PC-9 (cell line): ENCODE measurements around the gene CACNA1I.

Source experiments
- EZH2 ChIP-seq: fragments of 200-600 bp; sonication (generic); IDR thresholded peaks from 2 replicates; pipeline ENCODE4 v1.8.0; 2017; ENCODE audit warnings: antibody characterized with exemption, low read depth
- TF ChIP-seq, protein P1 (sequence below): fragments of 200-600 bp; sonication (generic); conservative IDR thresholded peaks from 2 replicates; pipeline ENCODE4 v1.6.1; 2017; ENCODE audit warnings: mixed run types, antibody characterized with exemption, mild to moderate bottlenecking, moderate library complexity

DNA sequence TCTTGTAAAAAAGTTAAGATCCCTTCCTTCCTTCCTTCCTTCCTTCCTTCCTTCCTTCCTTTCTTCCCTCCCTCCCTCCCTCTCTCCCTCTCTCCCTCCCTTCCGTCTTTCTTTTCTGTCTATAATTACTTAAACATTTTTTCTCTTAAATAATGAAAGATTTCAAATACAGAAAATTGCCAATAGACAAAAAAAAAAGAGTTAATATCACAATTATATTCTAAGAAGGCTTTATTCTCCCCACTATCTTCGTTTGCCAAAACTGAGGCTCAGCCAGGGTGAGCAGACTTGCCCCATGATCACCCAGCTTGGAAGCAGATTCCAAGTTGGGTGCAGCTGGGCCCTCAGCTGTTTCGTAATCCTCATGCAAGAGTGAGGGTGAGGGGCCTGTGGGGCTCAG is 327 bp upstream of the CACNA1I start:
- TF ChIP-seq, protein P1, sequence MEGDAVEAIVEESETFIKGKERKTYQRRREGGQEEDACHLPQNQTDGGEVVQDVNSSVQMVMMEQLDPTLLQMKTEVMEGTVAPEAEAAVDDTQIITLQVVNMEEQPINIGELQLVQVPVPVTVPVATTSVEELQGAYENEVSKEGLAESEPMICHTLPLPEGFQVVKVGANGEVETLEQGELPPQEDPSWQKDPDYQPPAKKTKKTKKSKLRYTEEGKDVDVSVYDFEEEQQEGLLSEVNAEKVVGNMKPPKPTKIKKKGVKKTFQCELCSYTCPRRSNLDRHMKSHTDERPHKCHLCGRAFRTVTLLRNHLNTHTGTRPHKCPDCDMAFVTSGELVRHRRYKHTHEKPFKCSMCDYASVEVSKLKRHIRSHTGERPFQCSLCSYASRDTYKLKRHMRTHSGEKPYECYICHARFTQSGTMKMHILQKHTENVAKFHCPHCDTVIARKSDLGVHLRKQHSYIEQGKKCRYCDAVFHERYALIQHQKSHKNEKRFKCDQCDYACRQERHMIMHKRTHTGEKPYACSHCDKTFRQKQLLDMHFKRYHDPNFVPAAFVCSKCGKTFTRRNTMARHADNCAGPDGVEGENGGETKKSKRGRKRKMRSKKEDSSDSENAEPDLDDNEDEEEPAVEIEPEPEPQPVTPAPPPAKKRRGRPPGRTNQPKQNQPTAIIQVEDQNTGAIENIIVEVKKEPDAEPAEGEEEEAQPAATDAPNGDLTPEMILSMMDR = no peak
- TF ChIP-seq EZH2 = no peak
